ENCODE measurements around the gene ZBTB20.
"Not testable (repeated sequence)": the region's sequence is repeated elsewhere in the genome, so short reads cannot be mapped to it uniquely, and the experiment has no call there.

The ZBTB20 gene

GRCh38 chr3:114698146-114699105 is 448.7 kb downstream of the ZBTB20 start:
- no peak for DNase-seq (ENCODE audit: insufficient read length, low spot score)
- FAIRE-seq, result peak; percentile 31

DNA sequence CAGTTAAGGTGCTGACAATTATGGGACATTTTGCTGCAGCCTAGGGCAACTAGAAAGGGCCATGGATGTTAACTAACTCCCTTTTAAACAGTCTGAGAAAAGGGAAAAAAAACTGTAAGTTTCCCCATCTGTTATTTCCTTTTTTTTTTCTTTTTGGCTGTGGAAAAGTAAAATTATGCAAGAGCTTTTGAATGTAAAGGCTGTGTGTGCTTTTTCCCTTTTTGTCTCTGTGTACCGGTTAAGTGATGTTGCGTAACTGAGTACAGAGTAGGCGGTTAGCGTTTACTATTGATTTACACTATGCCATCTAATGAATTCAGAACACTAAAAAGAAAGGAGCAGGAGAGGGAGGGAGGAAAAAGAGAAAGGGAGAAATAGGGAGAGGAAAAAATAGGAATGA is 449.7 kb downstream of the ZBTB20 start:
- FAIRE-seq (no peak), DNase-seq (ENCODE audit: insufficient read length, low spot score) (no peak)

DNA sequence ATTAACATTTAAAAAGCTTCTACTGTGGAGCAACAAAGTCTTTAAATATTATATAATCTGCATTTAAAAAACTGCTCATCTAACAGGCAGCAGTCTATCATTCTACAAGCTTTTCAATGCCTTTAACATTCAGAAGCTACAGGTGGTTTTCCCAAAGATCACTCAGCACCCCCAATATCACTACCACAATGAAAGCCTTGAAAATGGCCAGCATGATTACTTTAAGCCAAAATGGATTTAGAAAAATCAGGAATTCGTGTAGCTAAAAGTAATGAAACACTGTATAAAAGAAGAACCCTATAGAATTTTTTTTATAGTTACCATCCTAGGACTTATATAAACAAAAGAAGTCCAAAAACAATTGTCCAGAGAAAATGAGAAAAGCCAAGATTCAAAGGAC is 452.8 kb downstream of the ZBTB20 start:
- no peak for DNase-seq (ENCODE audit: insufficient read length, low spot score)
- FAIRE-seq, result no peak

DNA sequence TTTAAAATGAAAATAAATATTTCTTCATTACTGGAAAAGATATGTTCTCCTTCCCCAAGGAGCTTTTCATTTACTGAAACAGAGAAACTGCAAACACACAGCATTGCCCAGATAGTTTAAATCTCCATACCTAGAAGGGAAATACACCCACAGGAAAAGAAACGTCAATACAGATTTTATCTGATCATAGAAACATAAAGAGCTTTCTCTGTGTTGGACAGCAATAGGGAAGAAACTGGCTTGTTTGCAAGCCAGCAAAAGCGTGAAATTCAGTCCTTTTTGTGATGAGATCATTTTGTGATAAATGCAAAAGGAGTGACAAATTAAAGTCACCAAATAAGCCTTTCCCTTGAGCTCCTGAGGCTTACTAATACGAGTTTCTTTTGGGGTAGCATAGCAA is 455.2 kb downstream of the ZBTB20 start:
- FAIRE-seq, result no peak
- no peak for DNase-seq (ENCODE audit: insufficient read length, low spot score)

GRCh38 chr3:114690911-114691310 is 456.2 kb downstream of the ZBTB20 start:
- FAIRE-seq (no peak), DNase-seq (ENCODE audit: insufficient read length, low spot score) (no peak)

DNA sequence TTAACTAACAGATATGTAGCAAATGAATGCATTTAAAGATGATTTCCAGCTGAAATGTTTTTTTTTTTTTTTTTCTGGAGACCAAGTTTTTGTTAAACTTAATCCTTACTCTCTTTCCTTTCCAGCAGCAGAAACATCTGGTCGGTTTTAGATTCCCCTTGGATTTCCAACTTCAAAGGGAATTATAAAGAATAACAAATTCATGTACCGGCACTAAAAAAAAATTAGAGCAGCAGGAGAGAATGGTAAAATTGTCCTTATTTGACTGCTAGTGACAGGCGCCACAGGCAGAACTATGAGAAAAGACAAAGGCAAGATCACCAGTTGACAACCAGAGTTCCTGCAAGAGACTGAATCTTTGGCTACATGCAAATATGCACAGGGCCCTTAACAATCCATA is 459.9 kb downstream of the ZBTB20 start:
- FAIRE-seq (no peak), DNase-seq (ENCODE audit: insufficient read length, low spot score) (no peak)

DNA sequence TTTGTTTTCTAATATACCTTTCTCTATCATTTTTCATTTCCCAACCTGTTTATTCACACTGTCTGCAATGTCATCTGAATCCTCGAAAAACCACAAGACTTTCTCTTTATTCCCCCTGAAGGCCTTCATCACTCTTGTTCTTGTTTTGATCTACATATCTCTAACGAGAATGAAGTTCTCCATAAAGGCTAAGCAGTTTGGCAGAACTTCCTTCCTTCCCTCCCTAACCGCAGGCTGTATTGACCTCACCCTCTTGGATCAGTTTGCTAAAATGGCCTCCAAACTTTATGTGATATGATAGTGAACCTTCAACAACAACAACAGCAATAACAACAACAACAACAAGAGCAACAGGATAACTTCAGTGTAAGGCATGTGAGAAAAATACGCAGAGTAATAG is 460.5 kb downstream of the ZBTB20 start:
- DNase-seq (ENCODE audit: insufficient read length, low spot score), result no peak
- no peak for FAIRE-seq

DNA sequence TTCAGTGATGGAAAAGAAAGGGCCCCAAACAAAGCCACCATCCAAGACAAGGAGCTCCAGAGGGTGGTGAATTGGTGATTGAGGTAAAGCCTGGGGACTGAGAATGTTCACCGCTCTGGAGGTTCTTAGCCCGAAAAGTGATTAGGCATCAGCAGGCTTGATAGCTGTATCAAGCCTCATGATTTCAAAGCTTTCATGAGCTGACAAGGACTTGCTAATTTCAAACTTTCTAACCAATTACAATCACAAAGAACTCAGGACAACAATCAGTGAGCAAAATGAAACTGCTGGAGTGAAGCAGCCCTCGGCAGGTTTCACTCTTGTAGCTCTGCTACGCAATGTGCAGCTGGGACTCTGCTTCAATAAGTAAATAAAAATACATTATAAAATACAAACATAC is 461.9 kb downstream of the ZBTB20 start:
- DNase-seq (ENCODE audit: insufficient read length, low spot score), result no peak
- no peak for FAIRE-seq

DNA sequence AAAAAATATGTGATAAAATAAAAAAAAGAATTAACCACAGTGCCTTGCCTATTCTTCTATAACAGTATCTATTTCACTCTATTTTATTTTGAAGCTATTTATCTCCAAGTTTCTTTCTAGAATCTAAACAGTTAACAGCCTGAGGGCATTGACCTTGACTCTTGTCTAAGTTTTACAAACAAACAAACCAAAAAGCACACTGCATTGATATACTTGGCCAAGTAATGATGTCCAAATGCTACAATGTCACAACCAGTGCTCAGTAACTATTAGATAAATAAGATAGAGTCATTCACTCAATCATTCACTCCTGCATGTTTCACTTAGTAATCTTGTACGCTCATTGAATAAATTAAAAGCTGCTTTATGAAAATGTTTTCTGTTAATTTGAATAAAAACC is 466.8 kb downstream of the ZBTB20 start:
- FAIRE-seq, result no peak
- no peak for DNase-seq (ENCODE audit: insufficient read length, low spot score)

DNA sequence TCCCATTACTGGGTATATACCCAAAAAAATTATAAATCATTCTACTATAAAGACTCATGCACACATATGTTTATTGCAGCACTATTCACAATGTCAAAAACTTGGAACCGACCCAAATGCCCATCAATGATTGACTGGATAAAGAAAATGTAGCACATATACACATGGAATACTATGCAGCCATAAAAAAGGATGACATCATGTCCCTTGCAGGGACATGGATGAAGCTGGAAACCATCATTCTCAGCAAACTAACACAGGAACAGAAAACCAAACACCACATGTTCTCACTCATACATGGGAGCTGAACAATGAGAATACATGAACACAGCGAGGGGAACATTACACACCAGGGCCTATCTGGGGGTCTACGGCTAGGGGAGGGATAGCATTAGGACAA is 467.3 kb downstream of the ZBTB20 start:
- FAIRE-seq; DNase-seq (ENCODE audit: insufficient read length, low spot score): not testable (repeated sequence)

DNA sequence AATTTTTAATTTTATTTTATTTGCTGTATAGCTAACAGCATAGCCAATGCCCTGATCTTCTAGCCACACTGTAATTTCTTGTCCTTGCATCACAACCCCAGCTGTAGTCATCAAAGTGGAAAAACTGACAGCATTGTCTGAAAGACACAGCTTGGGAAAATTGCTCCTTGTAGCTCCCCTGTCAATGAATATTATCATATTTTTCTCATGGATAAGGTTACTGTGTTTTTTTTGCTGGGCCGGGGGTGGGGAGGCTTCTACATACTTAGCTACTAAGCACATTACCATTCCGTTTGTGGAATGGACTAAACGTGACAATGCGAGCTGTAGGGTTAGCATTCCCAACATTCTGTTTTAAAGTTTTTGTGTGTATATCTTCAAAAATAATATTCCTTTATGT is 472.0 kb downstream of the ZBTB20 start:
- no peak for DNase-seq (ENCODE audit: insufficient read length, low spot score)
- FAIRE-seq, result no peak

DNA sequence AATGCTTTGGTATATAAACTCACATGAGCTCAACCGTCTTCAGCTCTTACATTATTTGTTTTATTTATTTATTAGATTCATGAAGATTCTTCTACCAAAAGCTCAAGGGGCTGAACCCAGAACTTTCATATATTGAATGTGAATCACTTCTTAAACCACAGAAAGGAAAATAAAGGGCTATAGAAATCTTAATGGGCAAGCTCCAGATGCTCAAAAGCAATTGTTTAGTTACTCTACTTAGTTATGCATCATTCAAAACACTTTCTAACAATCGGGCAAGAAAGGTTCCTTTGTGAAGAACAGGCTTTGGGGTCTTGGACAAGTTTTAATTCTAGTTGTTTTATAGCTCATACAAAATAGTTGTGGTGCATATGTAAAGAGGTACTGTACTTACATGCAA is 473.1 kb downstream of the ZBTB20 start:
- DNase-seq (ENCODE audit: insufficient read length, low spot score), result no peak
- FAIRE-seq, result no peak

DNA sequence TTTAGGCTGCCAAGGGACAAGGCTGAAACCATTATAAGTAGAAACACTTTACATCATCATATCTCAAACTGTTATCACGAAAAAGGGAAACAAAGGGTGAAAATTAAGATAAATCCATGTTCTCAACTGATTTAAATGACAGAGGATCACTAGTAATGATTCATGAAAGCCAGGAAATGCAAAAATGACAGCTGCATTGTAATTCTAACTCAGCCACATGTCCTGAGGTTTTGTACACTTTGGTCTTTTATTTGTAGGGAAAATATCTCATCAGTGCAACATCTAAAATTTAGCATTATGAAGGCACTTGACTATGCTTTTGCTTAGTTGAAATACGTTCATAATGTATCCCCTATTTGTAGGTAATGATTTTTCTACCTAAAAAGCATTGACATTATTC is 473.6 kb downstream of the ZBTB20 start:
- FAIRE-seq (no peak), DNase-seq (ENCODE audit: insufficient read length, low spot score) (no peak)

- no peak for FAIRE-seq
- no peak for DNase-seq (ENCODE audit: insufficient read length, low spot score)
These were observed 474.2 kb downstream of the ZBTB20 start for GRCh38 chr3:114672692-114673447.

DNA sequence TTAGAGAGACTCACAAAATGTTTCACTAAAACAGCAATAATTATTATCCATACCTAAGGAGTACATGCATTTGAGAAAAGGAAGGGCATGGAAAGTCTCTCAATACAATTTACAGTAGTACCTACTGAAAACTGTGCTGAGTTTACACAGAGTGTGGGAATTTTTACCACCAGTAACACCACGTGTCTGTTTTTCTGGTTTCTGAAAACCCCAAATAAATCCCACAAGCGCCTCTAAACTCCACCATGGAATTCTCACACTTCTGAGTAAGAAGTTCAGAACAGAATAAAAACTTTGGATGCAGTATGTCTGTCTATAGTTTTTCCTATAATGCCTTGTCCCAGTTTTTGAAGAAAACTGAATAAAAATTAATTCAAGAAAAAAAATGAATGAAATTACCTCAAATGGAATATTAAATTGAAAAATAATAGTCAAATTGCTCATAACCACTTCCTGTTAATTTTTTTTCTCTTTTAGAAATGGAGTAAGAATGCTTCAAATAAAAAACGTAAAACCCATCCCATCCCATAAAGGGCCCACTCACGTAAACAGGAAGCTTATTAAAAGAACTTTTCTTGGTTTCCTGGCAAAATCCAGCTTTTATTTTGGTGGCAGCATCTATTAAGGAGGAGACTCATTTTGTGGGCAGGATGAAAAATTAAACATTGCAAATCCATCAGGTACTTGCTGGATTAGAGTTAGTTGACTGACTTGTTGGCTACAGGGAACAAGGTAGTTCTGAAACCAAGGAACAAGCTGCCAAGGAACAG is 475.2 kb downstream of the ZBTB20 start:
- no peak for FAIRE-seq
- DNase-seq (ENCODE audit: insufficient read length, low spot score), result no peak

GRCh38 chr3:114669614-114670013 is 477.5 kb downstream of the ZBTB20 start:
- no peak for FAIRE-seq
- no peak for DNase-seq (ENCODE audit: insufficient read length, low spot score)

DNA sequence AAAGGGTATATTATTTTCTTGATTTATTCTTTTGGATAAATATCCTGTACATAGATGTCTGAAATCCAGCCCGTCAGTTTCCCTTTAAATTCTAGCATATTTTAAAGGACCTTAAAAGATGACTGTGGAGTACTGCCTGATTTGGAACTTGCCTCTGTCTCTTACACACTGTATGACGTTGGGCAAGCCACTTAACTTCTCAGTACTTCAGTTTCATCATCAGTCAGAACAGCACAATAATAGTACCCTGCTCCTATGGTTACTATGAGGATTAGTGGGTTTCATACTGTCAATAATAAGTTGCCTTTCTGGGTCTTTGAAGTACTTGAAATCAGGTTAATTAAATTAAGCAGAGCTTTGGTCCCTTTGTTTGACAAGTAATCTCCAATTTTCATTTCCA is 479.0 kb downstream of the ZBTB20 start:
- no peak for FAIRE-seq
- DNase-seq (ENCODE audit: insufficient read length, low spot score), result no peak

DNA sequence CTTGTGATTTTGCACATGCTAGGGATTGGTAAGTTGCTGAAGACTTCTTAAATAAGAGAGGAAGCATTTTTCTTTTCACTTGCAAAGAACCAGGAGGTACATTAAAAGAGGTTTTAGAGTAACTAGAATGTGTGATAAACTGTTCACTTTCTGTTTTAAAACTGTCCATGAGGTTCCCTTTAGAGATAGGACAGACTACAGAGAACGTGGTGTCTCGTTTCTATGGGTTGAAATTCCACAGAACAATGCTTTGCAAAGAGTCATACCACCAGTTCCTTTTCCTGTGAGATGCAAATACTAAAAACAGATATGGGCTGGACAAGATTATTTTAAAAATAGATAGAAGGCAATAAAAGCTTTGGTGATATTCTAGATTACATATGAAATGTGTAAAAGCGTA is 480.5 kb downstream of the ZBTB20 start:
- no peak for FAIRE-seq
- DNase-seq (ENCODE audit: insufficient read length, low spot score), result no peak

- DNase-seq (ENCODE audit: insufficient read length, low spot score), result no peak
- FAIRE-seq, result no peak
These were observed 483.1 kb downstream of the ZBTB20 start for GRCh38 chr3:114664006-114664405.

DNA sequence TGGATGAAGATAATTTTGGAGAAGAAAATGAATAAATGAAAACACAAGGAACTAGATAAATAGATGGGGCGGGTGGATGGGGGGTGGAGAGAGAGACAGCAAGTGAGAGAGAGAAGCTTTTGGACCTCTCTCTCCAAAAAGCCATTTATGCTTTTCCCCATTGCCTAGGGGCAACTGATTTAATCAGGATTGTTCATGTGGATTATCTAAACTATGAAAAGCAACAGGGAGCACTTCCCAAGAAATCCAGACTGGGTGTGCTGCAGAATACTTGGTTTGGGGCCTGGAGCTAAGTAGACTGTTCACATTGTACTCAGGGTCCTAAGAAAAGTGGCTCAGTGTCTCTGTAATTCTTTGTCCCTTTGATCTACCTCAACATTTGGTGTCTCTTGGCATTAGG is 486.3 kb downstream of the ZBTB20 start:
- FAIRE-seq, result no peak

GRCh38 chr3:114660124-114660523 is 487.0 kb downstream of the ZBTB20 start:
- no peak for FAIRE-seq

More for the DNA sequence above, 486.3 kb downstream of the ZBTB20 start:
- no peak for DNase-seq (ENCODE audit: insufficient read length, low spot score)

More at GRCh38 chr3:114660124-114660523, 487.0 kb downstream of the ZBTB20 start:
- DNase-seq (ENCODE audit: insufficient read length, low spot score), result no peak
